HEK293 (cell line): Measurements from ENCODE around the gene COL4A1.

Experiments used
- CTCF ChIA-PET: fragments of 350-600 bp; formaldehyde crosslinking; extraction: SDS; loops from one replicate; lab custom pipeline; 2021; ENCODE audit warnings: antibody characterized with exemption; lab: Yijun Ruan, JAX
- POLR2A ChIA-PET: fragments of 300-600 bp; formaldehyde crosslinking; extraction: SDS; loops from one replicate; lab custom pipeline; 2020; ENCODE audit warnings: antibody characterized with exemption, inconsistent platforms; lab: Yijun Ruan, JAX
- H3K27ac ChIP-seq: fragments of 200-500 bp; sonication (Bioruptor generic); 2 replicates; pipeline ENCODE4 v1.5.1; 2014; ENCODE audit warnings: low read depth, low read length, control low read depth, inconsistent platforms; ENCODE audit errors: extremely low read depth
- H3K36me3 ChIP-seq, 2 experiments: fragments of 200-500 bp in 1 of 2; sonication (Bioruptor generic) in 1 of 2; 1 replicate in 1 of 2; 2 replicates in 1 of 2; pipeline ENCODE4 v1.5.1; 2014 to 2017; ENCODE audit warnings: inconsistent platforms in 2 of 2, low read length in 2 of 2; ENCODE audit not compliant: control insufficient read depth in 2 of 2, insufficient read depth in 1 of 2
- H3K4me1 ChIP-seq: fragments of 200-500 bp; sonication (Bioruptor generic); 2 replicates; pipeline ENCODE4 v1.5.1; 2014; ENCODE audit warnings: mild to moderate bottlenecking, low read length, inconsistent platforms; ENCODE audit not compliant: control insufficient read depth, insufficient read depth
- H3K4me3 ChIP-seq: 2 replicates; pipeline ENCODE4 v1.5.1; 2011; ENCODE audit warnings: low read depth, mild to moderate bottlenecking, control low read depth, low read length, moderate library complexity
- H3K9me3 ChIP-seq: fragments of 200-500 bp; sonication (Bioruptor generic); 2 replicates; pipeline ENCODE4 v1.5.1; 2014; ENCODE audit warnings: low read depth, low read length, inconsistent platforms; ENCODE audit not compliant: control insufficient read depth, insufficient read depth
- FEZF1 ChIP-seq: fragments of 450-650 bp; formaldehyde crosslinking; IDR thresholded peaks from 2 replicates; pipeline ENCODE4 v1.5.1; 2016; ENCODE audit warnings: missing biosample characterization, missing genetic modification characterization
- GFI1B ChIP-seq: fragments of 450-650 bp; formaldehyde crosslinking; IDR thresholded peaks from 2 replicates; pipeline ENCODE4 v1.5.1; 2016; ENCODE audit warnings: missing biosample characterization, missing genetic modification characterization
- HOXD13 ChIP-seq: sonication (generic); formaldehyde crosslinking; IDR thresholded peaks from 2 replicates; pipeline ENCODE4 v1.8.0; 2022; ENCODE audit warnings: missing genetic modification reagents, borderline replicate concordance
- SALL2 ChIP-seq: fragments of 450-650 bp; formaldehyde crosslinking; IDR thresholded peaks from 2 replicates; pipeline ENCODE4 v1.5.0; 2017; ENCODE audit warnings: missing biosample characterization, mild to moderate bottlenecking, missing genetic modification characterization, borderline replicate concordance
- SETDB1 ChIP-seq: IDR thresholded peaks from one replicate; pipeline ENCODE4 v1.6.1; 2017; ENCODE audit warnings: mild to moderate bottlenecking, low read length, moderate library complexity, mixed read lengths; ENCODE audit not compliant: insufficient read length
- ZFHX2 ChIP-seq: fragments of 450-650 bp; formaldehyde crosslinking; conservative IDR thresholded peaks from 2 replicates; pipeline ENCODE4 v1.5.1; 2016; ENCODE audit warnings: missing biosample characterization, missing genetic modification characterization
- ZFP3 ChIP-seq: fragments of 450-650 bp; formaldehyde crosslinking; IDR thresholded peaks from 2 replicates; pipeline ENCODE4 v1.5.1; 2016; ENCODE audit warnings: low read depth, missing biosample characterization, missing genetic modification characterization
- ZFP69B ChIP-seq: fragments of 450-650 bp; formaldehyde crosslinking; IDR thresholded peaks from 2 replicates; pipeline ENCODE4 v1.5.1; 2016; ENCODE audit warnings: missing biosample characterization, missing genetic modification characterization
- ZNF146 ChIP-seq: fragments of 450-650 bp; formaldehyde crosslinking; IDR thresholded peaks from 2 replicates; pipeline ENCODE4 v1.5.1; 2016; ENCODE audit warnings: missing biosample characterization, missing genetic modification characterization
- ZNF175 ChIP-seq: fragments of 450-650 bp; formaldehyde crosslinking; IDR thresholded peaks from 2 replicates; pipeline ENCODE4 v1.5.1; 2016; ENCODE audit warnings: missing biosample characterization, missing genetic modification characterization
- ZNF221 ChIP-seq: fragments of 450-650 bp; formaldehyde crosslinking; IDR thresholded peaks from 2 replicates; pipeline ENCODE4 v1.5.1; 2017; ENCODE audit warnings: missing biosample characterization, missing genetic modification characterization, borderline replicate concordance
- ZNF311 ChIP-seq: fragments of 450-650 bp; formaldehyde crosslinking; IDR thresholded peaks from 2 replicates; pipeline ENCODE4 v1.5.1; 2017; ENCODE audit warnings: missing biosample characterization, missing genetic modification characterization, borderline replicate concordance
- ZNF37A ChIP-seq: fragments of 450-650 bp; IDR thresholded peaks from 2 replicates; pipeline ENCODE4 v1.5.1; 2018; ENCODE audit warnings: missing biosample characterization, missing genetic modification characterization
- ZNF521 ChIP-seq: fragments of 450-650 bp; formaldehyde crosslinking; IDR thresholded peaks from 2 replicates; pipeline ENCODE4 v1.5.1; 2017; ENCODE audit warnings: missing biosample characterization, mild to moderate bottlenecking, missing genetic modification characterization
- ZNF561 ChIP-seq: fragments of 450-650 bp; IDR thresholded peaks from 2 replicates; pipeline ENCODE4 v1.5.1; 2018; ENCODE audit warnings: missing biosample characterization, missing genetic modification characterization, borderline replicate concordance
- ZNF623 ChIP-seq: fragments of 450-650 bp; formaldehyde crosslinking; IDR thresholded peaks from 2 replicates; pipeline ENCODE4 v1.5.1; 2016; ENCODE audit warnings: missing biosample characterization, missing genetic modification characterization
- ZNF660 ChIP-seq: fragments of 450-650 bp; IDR thresholded peaks from 2 replicates; pipeline ENCODE4 v1.5.1; 2018; ENCODE audit warnings: missing biosample characterization, mild to moderate bottlenecking, missing genetic modification characterization
- ZNF707 ChIP-seq: fragments of 450-650 bp; formaldehyde crosslinking; IDR thresholded peaks from 2 replicates; pipeline ENCODE4 v1.5.1; 2016; ENCODE audit warnings: missing biosample characterization, missing genetic modification characterization
- TF ChIP-seq, protein P1 (sequence below): fragments of 450-650 bp; formaldehyde crosslinking; IDR thresholded peaks from 2 replicates; pipeline ENCODE4 v1.5.1; 2017; ENCODE audit warnings: missing biosample characterization, missing genetic modification characterization
- TF ChIP-seq, protein P2 (sequence below): fragments of 450-650 bp; IDR thresholded peaks from 2 replicates; pipeline ENCODE4 v1.5.1; 2018; ENCODE audit warnings: missing biosample characterization, missing genetic modification characterization
- TF ChIP-seq, protein P3 (sequence below): fragments of 450-650 bp; formaldehyde crosslinking; conservative IDR thresholded peaks from 2 replicates; pipeline ENCODE4 v1.5.1; 2016; ENCODE audit warnings: low read depth, missing biosample characterization, missing genetic modification characterization
- TF ChIP-seq, protein P4 (sequence below): fragments of 450-650 bp; formaldehyde crosslinking; IDR thresholded peaks from 2 replicates; pipeline ENCODE4 v1.5.1; 2016; ENCODE audit warnings: missing biosample characterization, missing genetic modification characterization, low read depth

COL4A1 gene

DNA sequence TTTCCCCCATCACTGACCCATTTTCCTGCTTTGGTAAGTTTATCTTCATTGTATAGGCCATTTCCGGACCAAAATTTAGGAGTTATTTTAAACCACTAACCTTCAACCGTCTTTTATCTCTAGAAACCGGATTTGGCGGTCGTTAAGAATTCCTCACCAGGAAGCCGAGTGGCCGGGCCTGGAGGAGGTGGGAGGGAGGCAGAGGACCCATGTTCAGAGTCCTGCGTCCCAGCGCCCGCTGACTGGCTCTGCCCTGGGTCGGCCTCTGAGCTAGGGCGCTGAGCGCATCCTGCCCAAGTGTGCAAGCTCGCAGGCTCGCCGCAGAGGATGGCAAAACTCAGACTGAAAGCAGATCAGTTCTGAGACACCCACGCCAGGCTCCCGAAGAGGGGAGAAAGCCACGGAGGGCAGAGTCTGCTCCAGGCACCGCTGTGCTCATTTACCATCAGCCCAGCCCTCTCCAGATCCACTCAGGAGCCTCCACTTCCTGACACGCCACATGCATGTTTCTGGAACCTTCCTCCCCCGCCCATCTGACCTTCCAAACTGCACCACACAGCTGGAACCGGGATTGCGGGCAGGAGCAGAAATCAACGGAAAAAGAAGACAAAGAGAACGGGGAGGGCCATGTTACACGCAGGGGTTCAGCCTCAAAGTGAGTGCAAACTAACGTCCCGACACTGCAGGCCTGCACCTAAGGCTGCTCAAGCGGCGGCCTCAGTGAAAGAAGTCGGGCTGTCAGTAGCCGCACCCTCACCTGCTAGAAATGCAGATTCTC lies 8.3 kb downstream of the COL4A1 start:
- TF ChIP-seq, protein P1, sequence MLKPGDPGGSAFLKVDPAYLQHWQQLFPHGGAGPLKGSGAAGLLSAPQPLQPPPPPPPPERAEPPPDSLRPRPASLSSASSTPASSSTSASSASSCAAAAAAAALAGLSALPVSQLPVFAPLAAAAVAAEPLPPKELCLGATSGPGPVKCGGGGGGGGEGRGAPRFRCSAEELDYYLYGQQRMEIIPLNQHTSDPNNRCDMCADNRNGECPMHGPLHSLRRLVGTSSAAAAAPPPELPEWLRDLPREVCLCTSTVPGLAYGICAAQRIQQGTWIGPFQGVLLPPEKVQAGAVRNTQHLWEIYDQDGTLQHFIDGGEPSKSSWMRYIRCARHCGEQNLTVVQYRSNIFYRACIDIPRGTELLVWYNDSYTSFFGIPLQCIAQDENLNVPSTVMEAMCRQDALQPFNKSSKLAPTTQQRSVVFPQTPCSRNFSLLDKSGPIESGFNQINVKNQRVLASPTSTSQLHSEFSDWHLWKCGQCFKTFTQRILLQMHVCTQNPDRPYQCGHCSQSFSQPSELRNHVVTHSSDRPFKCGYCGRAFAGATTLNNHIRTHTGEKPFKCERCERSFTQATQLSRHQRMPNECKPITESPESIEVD (tag by site-specific recombination): no peak
- TF ChIP-seq ZFHX2 (tag by site-specific recombination): no peak
- H3K27ac ChIP-seq: no peak overlapping the region
- no peak overlapping the region for H3K4me3 ChIP-seq
- ChIA-PET CTCF (interaction anchor here (1.0 to 2.3 kb wide), 2 partner anchors 113 to 157 kb away, joined by 3 to 10 read pairs; no protein-coding TSS in a partner anchor), POLR2A (no interaction called here)
- no peaks in the 10 kb centered on the region for H3K4me1 ChIP-seq
- H3K36me3 ChIP-seq: no peaks in the 10 kb centered on the region
- no peaks in the 10 kb centered on the region for H3K9me3 ChIP-seq

DNA sequence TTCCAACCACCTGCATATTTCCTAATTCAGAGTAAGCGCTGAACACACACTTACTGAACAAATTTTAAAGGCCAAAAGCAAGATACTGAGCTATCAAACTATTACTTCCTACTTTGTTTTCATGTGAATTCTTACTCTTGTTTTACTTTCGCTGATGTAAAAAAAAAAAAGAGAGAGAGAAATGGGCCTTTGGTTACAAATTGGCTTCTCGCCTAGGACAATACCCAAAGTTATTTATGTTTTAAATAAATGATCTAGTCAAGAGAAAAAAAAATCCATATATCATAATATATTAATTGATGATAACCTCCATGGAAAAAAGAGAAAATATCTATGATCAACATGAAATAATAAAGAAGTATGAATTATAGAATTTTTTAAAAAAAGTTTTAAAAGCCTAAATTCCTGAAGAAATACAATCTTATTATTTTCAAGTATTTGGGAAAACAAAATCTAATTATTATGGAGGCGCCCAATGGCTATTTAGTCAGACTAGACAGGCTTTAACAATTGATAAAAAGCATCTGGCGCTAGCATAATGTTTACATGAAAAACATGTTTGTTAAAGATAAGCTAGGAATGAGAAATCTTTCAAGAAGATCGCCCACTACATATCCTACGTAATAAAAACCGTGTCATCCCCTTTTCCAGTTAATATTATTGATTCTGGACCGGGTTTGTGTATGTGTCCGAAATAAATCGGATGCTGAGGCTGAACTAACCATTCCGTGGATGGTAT lies 9.0 kb downstream of the COL4A1 start:
- Histone ChIP-seq H3K27ac (no peak overlapping the region), H3K4me1 (no peaks in the 10 kb centered on the region), H3K9me3 (no peaks in the 10 kb centered on the region), H3K4me3 (no peak overlapping the region), H3K36me3 (no peaks in the 10 kb centered on the region)
- TF ChIP-seq, protein P2, sequence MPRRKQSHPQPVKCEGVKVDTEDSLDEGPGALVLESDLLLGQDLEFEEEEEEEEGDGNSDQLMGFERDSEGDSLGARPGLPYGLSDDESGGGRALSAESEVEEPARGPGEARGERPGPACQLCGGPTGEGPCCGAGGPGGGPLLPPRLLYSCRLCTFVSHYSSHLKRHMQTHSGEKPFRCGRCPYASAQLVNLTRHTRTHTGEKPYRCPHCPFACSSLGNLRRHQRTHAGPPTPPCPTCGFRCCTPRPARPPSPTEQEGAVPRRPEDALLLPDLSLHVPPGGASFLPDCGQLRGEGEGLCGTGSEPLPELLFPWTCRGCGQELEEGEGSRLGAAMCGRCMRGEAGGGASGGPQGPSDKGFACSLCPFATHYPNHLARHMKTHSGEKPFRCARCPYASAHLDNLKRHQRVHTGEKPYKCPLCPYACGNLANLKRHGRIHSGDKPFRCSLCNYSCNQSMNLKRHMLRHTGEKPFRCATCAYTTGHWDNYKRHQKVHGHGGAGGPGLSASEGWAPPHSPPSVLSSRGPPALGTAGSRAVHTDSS: no peak
- TF ChIP-seq ZFP69B: no peak
- TF ChIP-seq ZNF311: no peak
- no peak for TF ChIP-seq ZNF221 (tag by site-specific recombination)
- no peak for TF ChIP-seq ZNF175
- TF ChIP-seq ZNF660 (tag by site-specific recombination): no peak
- TF ChIP-seq FEZF1 (tag by site-specific recombination): no peak
- no peak for TF ChIP-seq ZNF146
- TF ChIP-seq SALL2 (tag by site-specific recombination): no peak
- no peak for TF ChIP-seq ZFP3 (tag by site-specific recombination)
- TF ChIP-seq ZNF623 (tag by site-specific recombination): no peak
- TF ChIP-seq ZNF707 (tag by site-specific recombination): no peak
- TF ChIP-seq GFI1B (tag by site-specific recombination): no peak
- no peak for TF ChIP-seq ZNF521 (tag by site-specific recombination)
- CTCF ChIA-PET: no interaction called here
- POLR2A ChIA-PET: interaction anchor here (0.7 kb wide), 1 partner anchor 50 kb away, joined by 3 read pairs; no protein-coding TSS in a partner anchor

DNA sequence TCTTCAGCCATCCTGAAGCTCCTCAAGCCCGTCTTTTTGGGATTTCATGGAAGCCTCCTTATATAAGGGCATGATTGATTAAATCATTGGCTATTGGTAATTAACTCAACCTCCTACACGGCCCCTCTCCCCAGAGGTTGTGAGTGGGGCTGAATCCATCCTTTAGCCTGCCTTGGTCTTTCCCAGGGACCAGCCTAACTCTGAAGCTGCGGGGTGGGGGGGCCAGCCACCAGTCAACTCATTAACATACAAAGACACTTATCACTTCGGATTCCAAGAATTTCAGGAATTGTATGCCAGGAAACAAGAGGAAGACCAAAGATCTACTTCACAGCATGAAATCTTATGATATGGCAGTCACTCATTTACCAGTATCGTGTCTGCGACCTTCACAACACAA lies 9.9 kb downstream of the COL4A1 start:
- Histone ChIP-seq H3K4me3 (no peak overlapping the region), H3K27ac (no peak overlapping the region), H3K4me1 (no peaks in the 10 kb centered on the region), H3K9me3 (no peaks in the 10 kb centered on the region), H3K36me3 (no peaks in the 10 kb centered on the region)
- POLR2A ChIA-PET: interaction anchor here (0.7 kb wide), 1 partner anchor 51 kb away, joined by 3 read pairs; no protein-coding TSS in a partner anchor
- CTCF ChIA-PET: no interaction called here
- no peak for TF ChIP-seq SETDB1
- no peak for TF ChIP-seq ZNF37A (tag by site-specific recombination)
- no peak for TF ChIP-seq ZNF707 (tag by site-specific recombination)
- TF ChIP-seq, protein P3, sequence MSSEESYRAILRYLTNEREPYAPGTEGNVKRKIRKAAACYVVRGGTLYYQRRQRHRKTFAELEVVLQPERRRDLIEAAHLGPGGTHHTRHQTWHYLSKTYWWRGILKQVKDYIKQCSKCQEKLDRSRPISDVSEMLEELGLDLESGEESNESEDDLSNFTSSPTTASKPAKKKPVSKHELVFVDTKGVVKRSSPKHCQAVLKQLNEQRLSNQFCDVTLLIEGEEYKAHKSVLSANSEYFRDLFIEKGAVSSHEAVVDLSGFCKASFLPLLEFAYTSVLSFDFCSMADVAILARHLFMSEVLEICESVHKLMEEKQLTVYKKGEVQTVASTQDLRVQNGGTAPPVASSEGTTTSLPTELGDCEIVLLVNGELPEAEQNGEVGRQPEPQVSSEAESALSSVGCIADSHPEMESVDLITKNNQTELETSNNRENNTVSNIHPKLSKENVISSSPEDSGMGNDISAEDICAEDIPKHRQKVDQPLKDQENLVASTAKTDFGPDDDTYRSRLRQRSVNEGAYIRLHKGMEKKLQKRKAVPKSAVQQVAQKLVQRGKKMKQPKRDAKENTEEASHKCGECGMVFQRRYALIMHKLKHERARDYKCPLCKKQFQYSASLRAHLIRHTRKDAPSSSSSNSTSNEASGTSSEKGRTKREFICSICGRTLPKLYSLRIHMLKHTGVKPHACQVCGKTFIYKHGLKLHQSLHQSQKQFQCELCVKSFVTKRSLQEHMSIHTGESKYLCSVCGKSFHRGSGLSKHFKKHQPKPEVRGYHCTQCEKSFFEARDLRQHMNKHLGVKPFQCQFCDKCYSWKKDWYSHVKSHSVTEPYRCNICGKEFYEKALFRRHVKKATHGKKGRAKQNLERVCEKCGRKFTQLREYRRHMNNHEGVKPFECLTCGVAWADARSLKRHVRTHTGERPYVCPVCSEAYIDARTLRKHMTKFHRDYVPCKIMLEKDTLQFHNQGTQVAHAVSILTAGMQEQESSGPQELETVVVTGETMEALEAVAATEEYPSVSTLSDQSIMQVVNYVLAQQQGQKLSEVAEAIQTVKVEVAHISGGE (tag by site-specific recombination): no peak
- no peak for TF ChIP-seq HOXD13
- TF ChIP-seq ZNF561 (tag by site-specific recombination): no peak
- TF ChIP-seq, protein P4, sequence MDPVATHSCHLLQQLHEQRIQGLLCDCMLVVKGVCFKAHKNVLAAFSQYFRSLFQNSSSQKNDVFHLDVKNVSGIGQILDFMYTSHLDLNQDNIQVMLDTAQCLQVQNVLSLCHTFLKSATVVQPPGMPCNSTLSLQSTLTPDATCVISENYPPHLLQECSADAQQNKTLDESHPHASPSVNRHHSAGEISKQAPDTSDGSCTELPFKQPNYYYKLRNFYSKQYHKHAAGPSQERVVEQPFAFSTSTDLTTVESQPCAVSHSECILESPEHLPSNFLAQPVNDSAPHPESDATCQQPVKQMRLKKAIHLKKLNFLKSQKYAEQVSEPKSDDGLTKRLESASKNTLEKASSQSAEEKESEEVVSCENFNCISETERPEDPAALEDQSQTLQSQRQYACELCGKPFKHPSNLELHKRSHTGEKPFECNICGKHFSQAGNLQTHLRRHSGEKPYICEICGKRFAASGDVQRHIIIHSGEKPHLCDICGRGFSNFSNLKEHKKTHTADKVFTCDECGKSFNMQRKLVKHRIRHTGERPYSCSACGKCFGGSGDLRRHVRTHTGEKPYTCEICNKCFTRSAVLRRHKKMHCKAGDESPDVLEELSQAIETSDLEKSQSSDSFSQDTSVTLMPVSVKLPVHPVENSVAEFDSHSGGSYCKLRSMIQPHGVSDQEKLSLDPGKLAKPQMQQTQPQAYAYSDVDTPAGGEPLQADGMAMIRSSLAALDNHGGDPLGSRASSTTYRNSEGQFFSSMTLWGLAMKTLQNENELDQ (tag by site-specific recombination): no peak
